Measurements from ENCODE around the gene EOGT.

DNA sequence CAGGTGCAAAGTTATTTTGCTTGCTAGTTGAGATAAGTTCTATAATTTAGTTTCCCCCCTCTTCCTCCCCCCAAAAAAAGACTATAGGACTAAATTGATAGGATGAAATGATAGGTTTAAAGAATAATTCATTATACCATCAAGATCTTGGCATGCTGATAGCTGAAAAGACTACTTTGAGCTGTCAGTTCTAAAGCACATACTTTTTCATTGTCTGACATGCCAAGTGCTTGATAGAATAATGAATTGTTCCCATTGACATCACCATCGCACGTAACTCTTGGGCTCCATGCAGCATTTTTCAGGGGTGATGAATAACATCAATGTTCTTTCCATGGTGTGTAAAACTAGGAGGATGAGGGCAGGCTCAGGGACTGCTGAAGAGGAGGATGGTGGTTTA, 48.8 kb downstream of the EOGT start:
- TF ChIP-seq CTCF (IDR thresholded peaks at IDR 0.05) (no peak), EP300 (IDR thresholded peaks at IDR 0.05) (no peak), POLR2AphosphoS5 (IDR thresholded peaks at IDR 0.05) (no peak)
